Transverse colon (tissue), 3 donors: ENCODE data around the gene LIMK2.

Experiments used
- CTCF ChIP-seq, 5 experiments: fragments of 200-600 bp in 3 of 5; fragments of 450-650 bp in 2 of 5; sonication (generic) in 3 of 5; IDR thresholded peaks; 1 replicate in 2 of 5; 2 replicates in 3 of 5; pipeline ENCODE4 v1.5.1; 2016 to 2017; ENCODE audit warnings: antibody characterized with exemption in 5 of 5, inconsistent platforms in 3 of 5, mild to moderate bottlenecking in 2 of 5, moderate library complexity in 1 of 5
- EP300 ChIP-seq: sonication (generic); formaldehyde crosslinking; IDR thresholded peaks from one replicate; pipeline ENCODE4 v1.6.1; 2017; ENCODE audit warnings: antibody characterized with exemption, low read depth
- POLR2A ChIP-seq: fragments of 450-650 bp; IDR thresholded peaks from one replicate; pipeline ENCODE4 v1.6.1; 2016; ENCODE audit warnings: antibody characterized with exemption, mild to moderate bottlenecking, moderate library complexity

GRCh38 chr22:31321421-31321820, 109.3 kb downstream of the LIMK2 start:
- TF ChIP-seq CTCF (IDR thresholded peaks at IDR 0.05) (no peak), EP300 (no peak), POLR2A (no peak)
